Subcutaneous adipose tissue (tissue), 4 donors: Measurements from ENCODE around the gene MYL2. TPM values are rescaled to one million over a fixed set of nuclear protein-coding genes. Genes with fewer than 3 reads are reported as not detected.

ENCODE experiments used
- total RNA-seq, 4 donors: library from RNA; depleted of rRNA; stranded (reverse); fragments of >200 nt; gene quantifications; one replicate each; pipeline ENCODE4 v1.1.0, GENCODE V29; 2016
- TF ChIP-seq, protein P1 (sequence below): fragments of 450-650 bp; IDR thresholded peaks from one replicate; pipeline ENCODE4 v1.5.1; 2016; ENCODE audit warnings: low read depth, mild to moderate bottlenecking, control low read depth, antibody characterized with exemption, moderate library complexity

Gene MYL2
- total RNA-seq, 4 donors from 2014 or later, result not detected

DNA sequence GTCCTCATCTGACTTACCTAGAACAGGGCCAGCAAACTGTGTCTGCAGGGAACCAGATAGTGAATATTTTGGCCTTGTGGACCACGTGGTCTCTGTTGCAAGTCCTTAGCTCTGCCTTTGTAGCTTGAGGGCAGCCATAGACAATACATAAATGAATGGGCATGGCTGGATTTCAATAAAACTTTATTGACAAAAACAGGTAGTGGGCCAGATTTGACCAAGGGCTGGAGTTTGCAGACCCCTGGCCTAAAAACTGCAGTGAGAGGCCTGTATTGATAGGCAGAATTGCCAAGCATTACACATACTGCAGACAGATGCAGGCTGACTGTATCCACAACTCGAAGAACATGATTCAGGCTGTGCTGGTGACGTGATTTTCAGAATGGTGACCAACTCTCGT lies 48.3 kb downstream of the MYL2 start:
- TF ChIP-seq, protein P1, sequence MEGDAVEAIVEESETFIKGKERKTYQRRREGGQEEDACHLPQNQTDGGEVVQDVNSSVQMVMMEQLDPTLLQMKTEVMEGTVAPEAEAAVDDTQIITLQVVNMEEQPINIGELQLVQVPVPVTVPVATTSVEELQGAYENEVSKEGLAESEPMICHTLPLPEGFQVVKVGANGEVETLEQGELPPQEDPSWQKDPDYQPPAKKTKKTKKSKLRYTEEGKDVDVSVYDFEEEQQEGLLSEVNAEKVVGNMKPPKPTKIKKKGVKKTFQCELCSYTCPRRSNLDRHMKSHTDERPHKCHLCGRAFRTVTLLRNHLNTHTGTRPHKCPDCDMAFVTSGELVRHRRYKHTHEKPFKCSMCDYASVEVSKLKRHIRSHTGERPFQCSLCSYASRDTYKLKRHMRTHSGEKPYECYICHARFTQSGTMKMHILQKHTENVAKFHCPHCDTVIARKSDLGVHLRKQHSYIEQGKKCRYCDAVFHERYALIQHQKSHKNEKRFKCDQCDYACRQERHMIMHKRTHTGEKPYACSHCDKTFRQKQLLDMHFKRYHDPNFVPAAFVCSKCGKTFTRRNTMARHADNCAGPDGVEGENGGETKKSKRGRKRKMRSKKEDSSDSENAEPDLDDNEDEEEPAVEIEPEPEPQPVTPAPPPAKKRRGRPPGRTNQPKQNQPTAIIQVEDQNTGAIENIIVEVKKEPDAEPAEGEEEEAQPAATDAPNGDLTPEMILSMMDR, result no peak

DNA sequence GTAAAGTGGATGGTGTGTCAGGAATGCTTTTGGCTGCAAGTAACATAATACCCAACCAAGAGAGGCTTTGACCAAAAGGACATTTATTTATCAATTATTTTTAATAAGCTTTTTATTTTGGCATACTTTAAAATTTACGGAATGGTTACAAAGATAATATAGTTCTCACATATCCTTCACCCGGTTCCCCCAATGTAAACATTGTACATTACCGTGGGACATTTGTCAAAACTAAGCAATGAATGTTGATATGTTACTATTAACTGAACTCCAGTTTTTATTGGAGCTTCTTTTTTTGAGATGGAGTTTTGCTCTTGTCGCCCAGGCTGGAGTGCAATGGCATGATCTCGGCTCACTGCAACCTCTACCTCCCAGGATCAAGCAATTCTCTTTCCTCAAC lies 50.6 kb downstream of the MYL2 start:
- TF ChIP-seq, protein P1, result no peak

DNA sequence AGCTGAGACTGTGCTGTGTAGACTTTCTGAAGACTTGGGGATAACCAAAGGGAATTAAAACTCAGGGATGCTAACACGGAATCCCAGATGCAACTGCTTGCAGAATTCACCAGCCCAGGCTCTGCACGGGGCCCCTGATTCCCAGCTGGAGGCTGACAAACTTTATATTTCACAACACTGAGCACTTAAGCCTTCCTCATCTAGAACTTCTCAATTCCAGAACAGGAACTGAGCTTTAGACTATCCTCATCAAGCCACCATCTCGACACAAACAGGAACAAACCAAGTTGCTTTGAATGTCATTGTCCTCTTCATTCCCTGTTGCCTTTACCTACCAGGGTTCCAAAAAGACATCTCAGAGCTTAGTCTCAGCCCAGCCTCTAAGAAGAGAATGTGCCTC lies 51.4 kb downstream of the MYL2 start:
- TF ChIP-seq, protein P1, result no peak

DNA sequence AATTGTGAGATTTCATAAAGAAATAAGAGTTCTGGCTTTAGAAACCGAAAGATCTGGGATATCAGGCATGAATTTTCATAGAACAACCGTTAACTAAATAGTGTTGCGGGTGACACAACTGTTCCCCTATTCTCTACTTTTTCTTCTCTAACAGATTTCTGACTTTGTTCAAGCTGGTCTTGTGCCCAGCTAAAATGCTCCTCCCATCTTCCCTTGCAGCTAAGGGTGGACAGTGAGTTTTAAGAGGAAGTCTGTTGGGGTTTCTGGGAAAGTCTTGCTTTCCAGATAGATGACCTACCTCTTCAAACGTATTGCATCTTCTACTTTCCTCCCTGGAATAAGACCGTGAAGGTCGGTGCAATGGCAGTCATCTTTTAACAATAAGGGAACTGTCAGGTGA lies 54.9 kb downstream of the MYL2 start:
- TF ChIP-seq, protein P1, result no peak

DNA sequence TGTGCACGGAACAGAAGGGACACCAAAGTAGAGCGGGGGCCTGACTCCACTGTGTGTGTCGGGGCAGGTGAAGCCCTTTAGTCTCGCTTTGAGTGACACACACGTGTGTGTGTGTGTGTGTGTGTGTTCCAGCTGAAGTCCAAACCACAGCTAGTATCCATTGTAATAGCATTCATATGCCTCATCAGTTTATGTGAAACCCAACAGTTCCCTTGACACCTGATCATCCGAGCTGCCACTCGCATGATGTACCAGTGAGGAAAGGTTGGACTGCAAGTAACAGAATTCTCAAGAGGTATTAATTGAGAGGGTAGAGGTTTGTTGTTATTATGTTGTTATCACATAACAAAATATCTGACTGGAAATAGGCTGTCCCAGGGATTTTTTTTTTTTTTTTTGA lies 57.2 kb downstream of the MYL2 start:
- TF ChIP-seq, protein P1, result no peak

DNA sequence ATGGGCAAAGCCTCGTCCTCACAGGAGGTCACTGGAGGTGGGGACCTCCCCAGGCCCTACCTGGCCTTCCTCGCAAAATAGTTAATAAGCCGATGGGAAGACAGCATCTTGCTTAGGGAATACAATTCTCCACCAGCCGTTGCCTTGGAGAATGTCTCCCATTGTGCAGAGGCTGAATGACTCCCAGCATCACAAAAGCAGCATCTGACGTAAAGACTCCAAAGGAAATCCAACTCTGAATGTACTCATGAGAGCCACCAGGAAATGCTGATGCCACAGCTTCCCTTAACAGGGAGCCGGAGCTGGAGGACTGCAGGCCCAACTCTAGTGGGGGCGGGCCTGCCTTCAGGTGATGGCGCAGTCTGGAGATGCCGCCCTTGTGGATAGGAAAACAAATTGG lies 58.0 kb downstream of the MYL2 start:
- TF ChIP-seq, protein P1, result no peak

DNA sequence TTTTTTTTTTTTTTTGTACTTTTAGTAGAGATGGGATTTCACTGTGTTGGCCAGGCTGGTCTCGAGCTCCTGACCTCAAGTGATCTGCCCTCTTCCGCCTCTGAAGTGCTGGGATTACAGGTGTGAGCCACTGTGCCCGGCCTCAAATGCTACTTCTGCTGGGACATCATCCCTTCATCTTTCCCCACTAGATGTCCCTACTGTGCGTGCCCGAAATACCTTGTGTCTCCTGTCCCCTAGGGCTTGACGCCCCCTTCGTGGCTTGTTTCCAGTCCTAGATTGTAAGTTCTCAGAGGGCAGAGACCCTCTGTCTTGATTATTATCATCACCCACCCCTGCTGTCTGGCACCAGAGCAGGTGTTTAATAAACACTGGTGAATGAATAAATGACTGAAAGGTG lies 58.6 kb downstream of the MYL2 start:
- TF ChIP-seq, protein P1, result no peak

Other genes with a start within 250 kb of the MYL2 start
- 10 to 100 TPM in 3 of 4 donors, 1 to 10 TPM in 1; 9.6 to 16.5 (median 13.7) TPM for gene HVCN1, start 231.5 kb downstream of the MYL2 start, total RNA-seq
- 100 to 1,000 TPM; 103 to 173 (median 118) TPM for gene PPP1CC, start 177.7 kb downstream of the MYL2 start, total RNA-seq
- not detected for gene CCDC63, start 73.6 kb downstream of the MYL2 start, total RNA-seq
- gene CUX2, start 113.6 kb upstream of the MYL2 start, total RNA-seq, result under 1 TPM in 2 of 4 donors, not detected in 2; 0.22 to 0.51 TPM